Kidney (tissue), 14 donors: Measurements from ENCODE around the gene RPP38. TPM values are rescaled to one million over a fixed set of nuclear protein-coding genes. Genes with fewer than 3 reads are reported as not detected.

Experiments
- DNase-seq, 5 donors: peaks; one replicate each; pipeline ENCODE4 v3.0.0-alpha.2; 2013 to 2020
- FAIRE-seq: peaks from 2 replicates; lab custom pipeline; 2012; peaks lifted over from hg19 to GRCh38; lab: Jason Lieb, UNC
- H3K27ac ChIP-seq, 2 donors: one replicate each; pipeline ENCODE4 v1.7.0; 2013; ENCODE audit warnings: low read depth in 2 of 2, low read length in 2 of 2, inconsistent platforms in 1 of 2
- H3K27me3 ChIP-seq: one replicate; pipeline ENCODE4 v1.7.1; 2013; ENCODE audit warnings: low read length, inconsistent platforms; ENCODE audit not compliant: control insufficient read depth, insufficient read depth
- H3K36me3 ChIP-seq, 3 donors: one replicate each; pipeline versions ENCODE4 v1.7.0 to v1.7.1; 2013; ENCODE audit warnings: low read length in 3 of 3, control low read depth in 1 of 3, inconsistent platforms in 1 of 3; ENCODE audit not compliant: insufficient read depth in 3 of 3, control insufficient read depth in 2 of 3
- H3K4me1 ChIP-seq, 3 donors: one replicate each; pipeline versions ENCODE4 v1.7.0 to v1.7.1; 2013; ENCODE audit warnings: low read length in 3 of 3, inconsistent platforms in 1 of 3, low read depth in 1 of 3; ENCODE audit not compliant: control insufficient read depth in 2 of 3, insufficient read depth in 2 of 3
- H3K4me3 ChIP-seq, 3 donors: one replicate each; pipeline versions ENCODE4 v1.7.0 to v1.8.1; 2013; ENCODE audit warnings: low read length in 3 of 3, control low read depth in 1 of 3, inconsistent platforms in 1 of 3
- H3K9ac ChIP-seq, 3 donors: one replicate each; pipeline versions ENCODE4 v1.7.0 to v1.7.1; 2013; ENCODE audit warnings: low read length in 3 of 3, control low read depth in 1 of 3, inconsistent platforms in 1 of 3
- H3K9me3 ChIP-seq, 3 donors: one replicate each; pipeline versions ENCODE4 v1.7.0 to v1.7.1; 2013; ENCODE audit warnings: low read length in 3 of 3, control low read depth in 1 of 3, inconsistent platforms in 1 of 3; ENCODE audit not compliant: control insufficient read depth in 2 of 3, insufficient read depth in 1 of 3
- CTCF ChIP-seq: IDR thresholded peaks from 3 replicates; pipeline ENCODE4 v1.5.1; 2012; ENCODE audit warnings: mild to moderate bottlenecking, moderate library complexity, borderline replicate concordance; ENCODE audit not compliant: insufficient read depth; ENCODE audit errors: extremely low read depth
- intact Hi-C: fragments of 100-400 bp; cut with DNase I; formaldehyde crosslinking; loops from one replicate; pipeline ENCODE4 v1.11.1; 2022
- polyA plus RNA-seq: library from polyadenylated mRNA; stranded (reverse); fragments of 350-450 nt; fragmentation: Illumina TruSeq; extraction: RNeasy Lipid Tissue Mini Kit (QIAGEN cat#74804); gene quantifications from one replicate; pipeline ENCODE4 v1.2.3, GENCODE V29; 2014; ENCODE audit warnings: low read depth, low replicate concordance; ENCODE audit not compliant: insufficient read depth
- total RNA-seq: library from RNA; stranded (reverse); fragmentation: NEBNext Ultra II Directional; extraction: Animal tissue kit (Norgen Biotek cat#: 25700); gene quantifications from one replicate; pipeline ENCODE4 v1.2.1, GENCODE V29; 2021
- donor health status: control.
- donor health status: control.
- donor health status: control.
- donor health status: control.
- donor health status: control.
- donor health status: DM: yes; HTN: yes; CAD: no.
- donor health status: Normal renal cell carcinoma (clear cell type).

The RPP38 gene
- total and polyA plus RNA-seq, 2 donors from 2014 or later: 18.1 to 20.1 TPM

GRCh38 chr10:15136129-15137035 lies 39.2 kb downstream of the RPP38 start:
- FAIRE-seq: no peak
- peaks cover 0 to 22% (median 21%) of the 10 kb centered on the region in 3 donors for H3K36me3 ChIP-seq

DNA sequence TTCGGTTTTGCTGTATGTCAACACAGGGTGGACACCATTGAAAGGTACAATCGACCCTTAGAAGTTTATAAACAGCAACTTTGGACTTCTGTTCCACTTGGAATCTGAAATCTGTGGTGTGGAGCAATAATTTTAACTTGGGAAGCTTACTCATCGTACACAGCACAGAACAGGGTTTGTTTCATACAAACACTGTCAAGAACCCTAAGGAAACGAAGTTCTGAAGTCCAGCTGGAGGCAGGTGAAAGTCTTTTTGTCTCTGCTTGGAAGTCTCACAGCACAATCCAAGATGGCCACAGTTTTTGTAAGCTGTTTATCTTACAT lies 39.8 kb downstream of the RPP38 start:
- Histone ChIP-seq H3K27me3 (no peaks in the 10 kb centered on the region), H3K4me1 (no peaks in the 10 kb centered on the region), H3K4me3 (no peak overlapping the region), H3K9ac (no peak overlapping the region), H3K27ac (no peak overlapping the region), H3K36me3 (peaks cover 0 to 22% (median 21%) of the 10 kb centered on the region in 3 donors), H3K9me3 (no peaks in the 10 kb centered on the region)
- intact Hi-C loops: no loop called here
- no peak for FAIRE-seq
- no peak for TF ChIP-seq CTCF
- no peak for DNase-seq

More at GRCh38 chr10:15136129-15137035, 39.2 kb downstream of the RPP38 start:
- Histone ChIP-seq H3K4me3 (no peak overlapping the region), H3K9me3 (no peaks in the 10 kb centered on the region), H3K27me3 (no peaks in the 10 kb centered on the region), H3K27ac (no peak overlapping the region), H3K4me1 (no peaks in the 10 kb centered on the region), H3K9ac (no peak overlapping the region)
- intact Hi-C loops: no loop called here
- TF ChIP-seq CTCF: no peak
- DNase-seq: no peak

GRCh38 chr10:15137636-15138035 lies 40.5 kb downstream of the RPP38 start:
- intact Hi-C loops: no loop called here
- DNase-seq: no peak

More at GRCh38 chr10:15137636-15138035, 40.5 kb downstream of the RPP38 start:
- Histone ChIP-seq H3K27ac (no peak overlapping the region), H3K27me3 (no peaks in the 10 kb centered on the region), H3K9me3 (no peaks in the 10 kb centered on the region), H3K9ac (no peak overlapping the region), H3K4me1 (no peaks in the 10 kb centered on the region), H3K36me3 (peaks cover 0 to 21% (median 19%) of the 10 kb centered on the region in 3 donors), H3K4me3 (no peak overlapping the region)
- no peak for TF ChIP-seq CTCF
- no peak for FAIRE-seq
